Amygdala (tissue), 56 donors: ENCODE data around the gene ZCCHC9.
"Not testable (repeated sequence)": the region's sequence is repeated elsewhere in the genome, so short reads cannot be mapped to it uniquely, and the experiment has no call there.

Experiments
- DNase-seq, 56 donors: peaks; one replicate each; lab custom pipeline; 2025; lab: John Stamatoyannopoulos, UW

The ZCCHC9 gene

GRCh38 chr5:81303563-81303962, 2.2 kb downstream of the ZCCHC9 start:
- no peak for DNase-seq

GRCh38 chr5:81305785-81306184, 4.4 kb downstream of the ZCCHC9 start:
- no peak for DNase-seq

GRCh38 chr5:81308836-81309235, 7.4 kb downstream of the ZCCHC9 start:
- DNase-seq: no peak

GRCh38 chr5:81310402-81311063, 9.1 kb downstream of the ZCCHC9 start:
- DNase-seq: no peak

GRCh38 chr5:81313278-81313677, 11.9 kb downstream of the ZCCHC9 start:
- no peak for DNase-seq

GRCh38 chr5:81313686-81314085, 12.3 kb downstream of the ZCCHC9 start:
- no peak for DNase-seq

- DNase-seq: no peak
These were observed 13.2 kb downstream of the ZCCHC9 start for GRCh38 chr5:81314581-81314980.

GRCh38 chr5:81315336-81315735, 13.9 kb downstream of the ZCCHC9 start:
- DNase-seq: no peak

- DNase-seq: no peak
These were observed 14.4 kb downstream of the ZCCHC9 start for GRCh38 chr5:81315830-81316229.

- no peak for DNase-seq
These were observed 15.2 kb downstream of the ZCCHC9 start for GRCh38 chr5:81316571-81316970.

GRCh38 chr5:81317536-81317935, 16.1 kb downstream of the ZCCHC9 start:
- no peak for DNase-seq

GRCh38 chr5:81326554-81326953, 25.2 kb downstream of the ZCCHC9 start:
- DNase-seq: no peak

GRCh38 chr5:81334304-81335061, 33.1 kb downstream of the ZCCHC9 start:
- DNase-seq: no peak

GRCh38 chr5:81335946-81336345, 34.6 kb downstream of the ZCCHC9 start:
- no peak for DNase-seq

- DNase-seq: no peak
These were observed 35.2 kb downstream of the ZCCHC9 start for GRCh38 chr5:81336556-81336955.

- no peak for DNase-seq
These were observed 36.4 kb downstream of the ZCCHC9 start for GRCh38 chr5:81337803-81338202.

- not testable (repeated sequence) for DNase-seq
These were observed 36.8 kb downstream of the ZCCHC9 start for GRCh38 chr5:81338213-81338612.

- no peak for DNase-seq
These were observed 43.3 kb downstream of the ZCCHC9 start for GRCh38 chr5:81344736-81345135.

- DNase-seq: no peak
These were observed 44.1 kb downstream of the ZCCHC9 start for GRCh38 chr5:81345411-81346003.

GRCh38 chr5:81349161-81349560, 47.8 kb downstream of the ZCCHC9 start:
- DNase-seq: no peak

GRCh38 chr5:81350507-81350906, 49.1 kb downstream of the ZCCHC9 start:
- DNase-seq: no peak

- DNase-seq: no peak
These were observed 51.8 kb downstream of the ZCCHC9 start for GRCh38 chr5:81353189-81353588.
